Eye (tissue), 1 donor: ENCODE measurements around the gene LRRC58.
"Not testable (repeated sequence)": the region's sequence is repeated elsewhere in the genome, so short reads cannot be mapped to it uniquely, and the experiment has no call there.

Experiments
- DNase-seq: peaks from one replicate; pipeline ENCODE4 v3.0.0-alpha.2; 2015

LRRC58 gene

GRCh38 chr3:120348991-120349854 lies at the start of gene LRRC58:
Gene LRRC58 (minus strand): TSS chr3:120349354. CDS start chr3:120349243, 111 bp downstream.
- DNase-seq: peak; percentile 97

- DNase-seq: no peak
Observed at GRCh38 chr3:120396469-120396868, 47.3 kb upstream of the LRRC58 start.

- DNase-seq: no peak
Observed at GRCh38 chr3:120394347-120394746, 45.2 kb upstream of the LRRC58 start.

- DNase-seq: no peak
Observed at GRCh38 chr3:120393761-120394160, 44.6 kb upstream of the LRRC58 start.

- no peak for DNase-seq
Observed at GRCh38 chr3:120393243-120393642, 44.1 kb upstream of the LRRC58 start.

- no peak for DNase-seq
Observed at GRCh38 chr3:120382941-120383447, 33.8 kb upstream of the LRRC58 start.

- no peak for DNase-seq
Observed at GRCh38 chr3:120381503-120381902, 32.3 kb upstream of the LRRC58 start.

GRCh38 chr3:120377948-120378347 lies 28.8 kb upstream of the LRRC58 start:
- DNase-seq: not testable (repeated sequence)

- no peak for DNase-seq
Observed at GRCh38 chr3:120370463-120370862, 21.3 kb upstream of the LRRC58 start.

GRCh38 chr3:120369037-120369467 lies 19.9 kb upstream of the LRRC58 start:
- DNase-seq: no peak

GRCh38 chr3:120368172-120368571 lies 19.0 kb upstream of the LRRC58 start:
- no peak for DNase-seq

- DNase-seq: no peak
Observed at GRCh38 chr3:120364821-120365220, 15.7 kb upstream of the LRRC58 start.

GRCh38 chr3:120364101-120364500 lies 14.9 kb upstream of the LRRC58 start:
- no peak for DNase-seq

GRCh38 chr3:120357807-120358206 lies 8.7 kb upstream of the LRRC58 start:
- DNase-seq: no peak

GRCh38 chr3:120355486-120355885 lies 6.3 kb upstream of the LRRC58 start:
- no peak for DNase-seq

- no peak for DNase-seq
Observed at GRCh38 chr3:120353463-120353862, 4.3 kb upstream of the LRRC58 start.

- DNase-seq: no peak
Observed at GRCh38 chr3:120352017-120352416, 2.9 kb upstream of the LRRC58 start.

GRCh38 chr3:120350401-120350941 lies 1.3 kb upstream of the LRRC58 start:
- peak; percentile 26 for DNase-seq

GRCh38 chr3:120349855-120350125 lies 636 bp upstream of the LRRC58 start:
- DNase-seq: no peak

- DNase-seq: no peak
Observed at GRCh38 chr3:120348065-120348990, 826 bp downstream of the LRRC58 start.

GRCh38 chr3:120344349-120344748 lies 4.8 kb downstream of the LRRC58 start:
- DNase-seq: no peak

GRCh38 chr3:120341658-120342346 lies 7.4 kb downstream of the LRRC58 start:
- no peak for DNase-seq

- no peak for DNase-seq
Observed at GRCh38 chr3:120339362-120339761, 9.8 kb downstream of the LRRC58 start.
